Esophagus squamous epithelium (tissue), 5 donors: ENCODE data around the gene CRTAC1. TPM values are rescaled to one million over a fixed set of nuclear protein-coding genes. Genes with fewer than 3 reads are reported as not detected.

Source experiments
- DNase-seq: peaks from one replicate; lab custom pipeline; 2025; lab: John Stamatoyannopoulos, UW
- H3K27ac ChIP-seq, 4 donors: fragments of 200-600 bp; sonication (generic); one replicate each; pipeline ENCODE4 v1.5.1; 2016 to 2019; ENCODE audit warnings: mild to moderate bottlenecking in 1 of 4
- H3K27me3 ChIP-seq, 4 donors: fragments of 200-600 bp; sonication (generic); 1 replicate in 3 of 4; 2 replicates in 1 of 4; pipeline versions ENCODE4 v1.5.1 to v1.6.0; 2017 to 2021; ENCODE audit warnings: antibody characterized with exemption in 1 of 4
- H3K36me3 ChIP-seq, 3 donors: fragments of 200-600 bp; sonication (generic); one replicate each; pipeline ENCODE4 v1.5.1; 2016 to 2019
- H3K4me1 ChIP-seq, 3 donors: fragments of 200-600 bp; sonication (generic); one replicate each; pipeline ENCODE4 v1.5.1; 2017 to 2019
- H3K4me3 ChIP-seq, 4 donors: fragments of 200-600 bp; sonication (generic); 1 replicate in 3 of 4; 2 replicates in 1 of 4; pipeline ENCODE4 v1.5.1; 2016 to 2019; ENCODE audit warnings: mild to moderate bottlenecking in 2 of 4, moderate library complexity in 1 of 4
- H3K9me3 ChIP-seq, 3 donors: fragments of 200-600 bp; sonication (generic); one replicate each; pipeline ENCODE4 v1.5.1; 2016 to 2019
- POLR2A ChIP-seq, 4 donors: fragments of 450-650 bp; IDR thresholded peaks; one replicate each; pipeline ENCODE4 v1.6.1; 2017; ENCODE audit warnings: antibody characterized with exemption in 4 of 4, mild to moderate bottlenecking in 4 of 4, moderate library complexity in 3 of 4
- WGBS, 2 donors: methylation state at CpG; one replicate each; pipeline ENCODE4 v1.1.5; 2018; 5-methylcytosine and 5-hydroxymethylcytosine counted together
- intact Hi-C: fragments of 100-400 bp; cut with DNase I; formaldehyde crosslinking; loops from one replicate; pipeline ENCODE4 v1.15.0; 2022
- total RNA-seq, 4 donors: library from RNA; depleted of rRNA; stranded (reverse); fragments of >200 nt; gene quantifications; one replicate each; pipeline ENCODE4 v1.1.0, GENCODE V29; 2016
- TF ChIP-seq, protein P1 (sequence below), 6 experiments: fragments of 450-650 bp in 4 of 6; fragments of 200-600 bp in 2 of 6; sonication (generic) in 2 of 6; IDR thresholded peaks; one replicate each; pipeline ENCODE4 v1.5.1; 2016 to 2019; ENCODE audit warnings: antibody characterized with exemption in 6 of 6, mild to moderate bottlenecking in 4 of 6, moderate library complexity in 4 of 6
- donor health status: DM: yes; HTN: yes; CAD: no.

Gene CRTAC1
- total RNA-seq, 4 donors from 2014 or later = 0.22 to 10.7 (median 2.5) TPM

GRCh38 chr10:97999066-97999922, 31.1 kb downstream of the CRTAC1 start:
- intact Hi-C loops = no loop called here

GRCh38 chr10:97991871-97992270, 38.5 kb downstream of the CRTAC1 start:
- TF ChIP-seq POLR2A (IDR thresholded peaks at IDR 0.05) = no peak
- TF ChIP-seq, protein P1, sequence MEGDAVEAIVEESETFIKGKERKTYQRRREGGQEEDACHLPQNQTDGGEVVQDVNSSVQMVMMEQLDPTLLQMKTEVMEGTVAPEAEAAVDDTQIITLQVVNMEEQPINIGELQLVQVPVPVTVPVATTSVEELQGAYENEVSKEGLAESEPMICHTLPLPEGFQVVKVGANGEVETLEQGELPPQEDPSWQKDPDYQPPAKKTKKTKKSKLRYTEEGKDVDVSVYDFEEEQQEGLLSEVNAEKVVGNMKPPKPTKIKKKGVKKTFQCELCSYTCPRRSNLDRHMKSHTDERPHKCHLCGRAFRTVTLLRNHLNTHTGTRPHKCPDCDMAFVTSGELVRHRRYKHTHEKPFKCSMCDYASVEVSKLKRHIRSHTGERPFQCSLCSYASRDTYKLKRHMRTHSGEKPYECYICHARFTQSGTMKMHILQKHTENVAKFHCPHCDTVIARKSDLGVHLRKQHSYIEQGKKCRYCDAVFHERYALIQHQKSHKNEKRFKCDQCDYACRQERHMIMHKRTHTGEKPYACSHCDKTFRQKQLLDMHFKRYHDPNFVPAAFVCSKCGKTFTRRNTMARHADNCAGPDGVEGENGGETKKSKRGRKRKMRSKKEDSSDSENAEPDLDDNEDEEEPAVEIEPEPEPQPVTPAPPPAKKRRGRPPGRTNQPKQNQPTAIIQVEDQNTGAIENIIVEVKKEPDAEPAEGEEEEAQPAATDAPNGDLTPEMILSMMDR (IDR thresholded peaks at IDR 0.05) = no peak
- intact Hi-C loops = no loop called here
- no peak overlapping the region for H3K27ac ChIP-seq
- H3K36me3 ChIP-seq = no peaks in the 10 kb centered on the region
- peaks cover 0 to 33% (median 0%) of the 10 kb centered on the region in 4 donors for H3K27me3 ChIP-seq
- WGBS, 2 donors = 14 to 28% methylated on average over 2 of the region's 2 CpGs
- H3K9me3 ChIP-seq = no peaks in the 10 kb centered on the region
- DNase-seq = no peak
- H3K4me1 ChIP-seq = no peaks in the 10 kb centered on the region
- H3K4me3 ChIP-seq = no peak overlapping the region

More at GRCh38 chr10:97999066-97999922, 31.1 kb downstream of the CRTAC1 start:
- H3K4me3 ChIP-seq = no peak overlapping the region
- TF ChIP-seq, protein P1 (IDR thresholded peaks at IDR 0.05) = no peak
- no peak for TF ChIP-seq POLR2A (IDR thresholded peaks at IDR 0.05)
- no peak overlapping the region for H3K27ac ChIP-seq
- peaks cover 0 to 5% (median 0%) of the 10 kb centered on the region in 3 donors for H3K4me1 ChIP-seq
- WGBS, 2 donors = 30 to 35% methylated on average over 2 to 5 of the region's 10 CpGs
- DNase-seq = no peak
- H3K9me3 ChIP-seq = peaks cover 0 to 17% (median 0%) of the 10 kb centered on the region in 3 donors
- peaks cover 0 to 4% (median 0%) of the 10 kb centered on the region in 4 donors for H3K27me3 ChIP-seq
- no peaks in the 10 kb centered on the region for H3K36me3 ChIP-seq

- intact Hi-C loops = no loop called here
- Histone ChIP-seq H3K36me3 (no peaks in the 10 kb centered on the region), H3K4me3 (no peak overlapping the region), H3K9me3 (no peaks in the 10 kb centered on the region), H3K4me1 (no peaks in the 10 kb centered on the region), H3K27ac (no peak overlapping the region), H3K27me3 (peaks cover 0 to 64% (median 0%) of the 10 kb centered on the region in 4 donors)
- DNase-seq = no peak
- no peak for TF ChIP-seq POLR2A (IDR thresholded peaks at IDR 0.05)
- TF ChIP-seq, protein P1 (IDR thresholded peaks at IDR 0.05) = no peak
Observed at GRCh38 chr10:97981816-97982215, 48.6 kb downstream of the CRTAC1 start.

GRCh38 chr10:97977673-97978072, 52.7 kb downstream of the CRTAC1 start:
- H3K36me3 ChIP-seq = no peaks in the 10 kb centered on the region
- peaks cover 0 to 92% (median 4%) of the 10 kb centered on the region in 4 donors for H3K27me3 ChIP-seq

More at GRCh38 chr10:97977673-97978072, 52.7 kb downstream of the CRTAC1 start:
- Histone ChIP-seq H3K4me1 (peaks cover 0 to 3% (median 0%) of the 10 kb centered on the region in 3 donors), H3K9me3 (no peaks in the 10 kb centered on the region), H3K27ac (no peak overlapping the region), H3K4me3 (no peak overlapping the region)
- TF ChIP-seq, protein P1 (IDR thresholded peaks at IDR 0.05) = no peak
- no peak for TF ChIP-seq POLR2A (IDR thresholded peaks at IDR 0.05)
- DNase-seq = no peak
- intact Hi-C loops = no loop called here
- 72 to 89% methylated on average over 3 of the region's 3 CpGs for WGBS, 2 donors
